Measurements from ENCODE around the gene FBXL16. TPM values are rescaled to one million over a fixed set of nuclear protein-coding genes. Genes with fewer than 3 reads are reported as not detected.

Gene FBXL16
- total and polyA plus RNA-seq, 2 of the 13 experiments (the other 11 are each of a cell fraction or from before 2014, with no cell fraction given): 0.22 to 2.0 TPM

- TF ChIP-seq NAIF1 (CRISPR knock-in tag; IDR thresholded peaks at IDR 0.05; ENCODE audit: borderline replicate concordance) (no peak), MAF1 (CRISPR knock-in tag; IDR thresholded peaks at IDR 0.05; ENCODE audit: borderline replicate concordance) (no peak), ARID2 (CRISPR knock-in tag; IDR thresholded peaks at IDR 0.05; ENCODE audit: borderline replicate concordance) (no peak), MXD1 (CRISPR knock-in tag; IDR thresholded peaks at IDR 0.05) (peak; percentile 65; the same call in 1 of the 2 replicates), ZNF616 (CRISPR knock-in tag; IDR thresholded peaks at IDR 0.05; ENCODE audit: low read depth) (no peak), YY1 (IDR thresholded peaks at IDR 0.05; ENCODE audit: insufficient read depth, insufficient replicate concordance, low read depth, low read length) (no peak), ZNF639 (CRISPR knock-in tag; conservative IDR thresholded peaks at IDR 0.05) (peak; percentile 50; the same call in 1 of the 2 replicates), HNRNPK (IDR thresholded peaks at IDR 0.05; ENCODE audit: low read depth, low read length, poor library complexity, severe bottlenecking) (no peak), SMAD9 (CRISPR knock-in tag; IDR thresholded peaks at IDR 0.05) (no peak), MLX (CRISPR knock-in tag; IDR thresholded peaks at IDR 0.05) (no peak), ZBTB14 (CRISPR knock-in tag; IDR thresholded peaks at IDR 0.05) (peak; percentile 75), MYC (CRISPR knock-in tag; IDR thresholded peaks at IDR 0.05; ENCODE audit: borderline replicate concordance) (peak; percentile 51; the same call in 1 of the 2 replicates), ELF3 (CRISPR knock-in tag; IDR thresholded peaks at IDR 0.05) (peak; percentile 69), HBP1 (CRISPR knock-in tag; IDR thresholded peaks at IDR 0.05; ENCODE audit: low read depth) (peak; percentile 82; the same call in 1 of the 2 replicates), CTCF (CRISPR knock-in tag; IDR thresholded peaks at IDR 0.05) (no peak), NCOA1 (CRISPR knock-in tag; IDR thresholded peaks at IDR 0.05) (no peak), ELK4 (CRISPR knock-in tag; IDR thresholded peaks at IDR 0.05; ENCODE audit: borderline replicate concordance) (no peak), ZNF337 (CRISPR knock-in tag; IDR thresholded peaks at IDR 0.05; ENCODE audit: borderline replicate concordance, low read depth) (no peak), POGZ (CRISPR knock-in tag; IDR thresholded peaks at IDR 0.05) (no peak), ZBTB1 (CRISPR knock-in tag; IDR thresholded peaks at IDR 0.05; ENCODE audit: borderline replicate concordance) (no peak)
Measured at GRCh38 chr16:700684-701584, 4.7 kb downstream of the FBXL16 start (continued).
